Suprapubic skin (tissue), 3 donors: ENCODE data around the gene DCTN5.

Experiments
- CTCF ChIP-seq, 2 donors: fragments of 200-600 bp in 1 of 2; fragments of 450-650 bp in 1 of 2; sonication (generic) in 1 of 2; IDR thresholded peaks; one replicate each; pipeline ENCODE4 v1.5.1; 2016 to 2019; ENCODE audit warnings: antibody characterized with exemption in 2 of 2, mild to moderate bottlenecking in 1 of 2, moderate library complexity in 1 of 2
- EP300 ChIP-seq: sonication (generic); formaldehyde crosslinking; IDR thresholded peaks from one replicate; pipeline ENCODE4 v1.6.1; 2017; ENCODE audit warnings: antibody characterized with exemption

DNA sequence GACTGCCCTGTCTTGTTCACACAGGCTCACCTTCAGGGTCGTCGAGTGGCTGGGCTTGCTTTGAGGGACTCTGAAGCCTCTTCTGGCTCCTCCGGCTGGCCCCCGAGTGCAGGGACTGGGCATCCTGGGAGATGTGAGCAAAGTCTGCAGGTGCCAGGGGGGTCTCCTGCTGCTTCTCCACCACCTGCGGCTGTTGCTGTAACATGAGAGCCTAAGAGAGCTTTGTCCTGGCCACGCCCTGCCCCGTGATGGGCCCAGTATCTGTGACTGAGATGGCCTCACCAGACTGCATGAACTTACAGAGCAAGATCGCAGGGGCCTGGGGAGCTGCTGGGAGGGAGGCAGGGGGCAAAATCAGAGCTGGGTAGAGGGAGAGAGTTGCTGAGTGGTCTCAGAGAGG is 59.2 kb downstream of the DCTN5 start:
- no peak for TF ChIP-seq CTCF (IDR thresholded peaks at IDR 0.05)
- TF ChIP-seq EP300, result no peak
